HG03442 (cell line): ENCODE measurements around the gene TUFT1.
"Not testable (repeated sequence)": the region's sequence is repeated elsewhere in the genome, so short reads cannot be mapped to it uniquely, and the experiment has no call there.

Source experiments
- ATAC-seq: cut with Tn5 transposase; IDR thresholded peaks from one replicate; pipeline ENCODE4 v1.9.1; 2021; ENCODE audit warnings: mild to moderate bottlenecking, moderate library complexity; ENCODE audit not compliant: unreplicated experiment

Gene TUFT1

DNA sequence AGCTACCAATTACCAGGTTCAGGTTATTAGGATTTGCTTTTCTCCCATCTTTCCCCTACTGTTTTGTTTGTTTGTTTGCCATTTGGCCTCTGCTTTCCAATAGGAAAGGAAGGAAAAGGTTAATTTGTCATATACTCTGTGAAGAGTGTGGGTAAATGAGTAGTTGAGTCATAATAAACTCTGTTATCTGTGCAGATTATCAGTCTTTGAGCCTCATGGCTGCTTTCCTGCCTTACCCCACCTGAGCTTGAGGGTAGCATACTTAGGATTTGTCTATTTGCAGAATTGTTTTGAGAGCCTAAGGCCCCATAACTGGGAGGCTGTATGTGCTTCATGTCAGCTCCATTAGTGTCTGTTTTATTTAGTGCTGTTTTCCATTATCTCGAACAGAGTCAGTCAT is 38.8 kb downstream of the TUFT1 start:
- no peak for ATAC-seq

DNA sequence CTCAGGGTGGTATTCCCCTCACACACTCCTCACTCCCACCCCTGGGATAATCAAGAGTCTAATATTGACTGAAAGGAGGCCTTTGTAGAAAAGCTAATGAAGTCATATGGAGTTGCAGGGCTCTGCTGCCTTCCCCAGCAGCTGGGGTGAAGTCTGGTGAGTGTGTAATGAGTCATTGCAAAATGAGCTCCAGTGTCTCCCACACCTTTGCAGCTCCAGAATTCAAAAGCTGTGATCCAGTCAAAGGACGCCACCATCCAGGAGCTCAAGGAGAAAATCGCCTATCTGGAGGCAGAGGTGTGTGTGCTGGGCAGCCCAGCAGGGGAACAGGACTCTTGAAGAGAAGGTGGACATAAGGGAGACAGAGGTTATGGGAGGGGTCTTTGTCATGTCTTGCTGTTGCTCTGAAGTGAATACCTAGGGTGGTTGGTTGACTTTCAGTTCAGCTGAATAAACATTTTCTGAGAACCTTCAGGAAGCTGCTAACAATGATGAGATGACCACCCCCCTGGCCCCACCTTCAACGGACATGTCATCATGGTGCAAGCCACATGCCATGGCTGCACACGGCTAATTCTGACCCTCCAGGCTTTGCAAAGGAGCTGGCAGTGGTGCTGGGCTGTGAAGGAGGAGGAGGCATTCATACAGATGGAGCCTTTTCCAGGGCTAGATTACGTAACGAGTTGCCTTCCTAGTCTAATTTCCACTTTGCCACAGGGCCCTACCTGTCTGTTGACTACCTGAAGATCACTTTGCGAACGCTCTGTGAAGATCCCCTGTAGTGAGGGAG is 39.5 kb downstream of the TUFT1 start:
- no peak for ATAC-seq

DNA sequence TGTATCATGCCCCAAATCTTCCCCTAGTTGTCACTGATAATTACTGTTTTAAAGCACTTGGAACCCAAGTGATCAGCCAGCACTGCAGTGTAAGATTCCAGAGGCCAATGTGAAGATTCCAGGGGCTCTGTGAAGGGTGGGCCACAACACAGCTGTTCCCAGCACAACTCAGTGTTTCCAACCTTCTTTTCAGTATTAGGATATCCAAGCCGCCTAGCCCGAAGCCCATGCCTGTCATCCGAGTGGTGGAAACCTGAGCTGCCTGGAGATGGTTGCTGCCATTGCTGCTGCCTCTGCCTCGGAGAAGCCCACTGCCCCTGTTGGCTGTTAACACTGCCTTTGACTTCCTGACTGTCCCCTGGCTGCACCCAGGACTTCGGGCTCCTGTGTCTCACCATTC is 41.3 kb downstream of the TUFT1 start:
- no peak for ATAC-seq

DNA sequence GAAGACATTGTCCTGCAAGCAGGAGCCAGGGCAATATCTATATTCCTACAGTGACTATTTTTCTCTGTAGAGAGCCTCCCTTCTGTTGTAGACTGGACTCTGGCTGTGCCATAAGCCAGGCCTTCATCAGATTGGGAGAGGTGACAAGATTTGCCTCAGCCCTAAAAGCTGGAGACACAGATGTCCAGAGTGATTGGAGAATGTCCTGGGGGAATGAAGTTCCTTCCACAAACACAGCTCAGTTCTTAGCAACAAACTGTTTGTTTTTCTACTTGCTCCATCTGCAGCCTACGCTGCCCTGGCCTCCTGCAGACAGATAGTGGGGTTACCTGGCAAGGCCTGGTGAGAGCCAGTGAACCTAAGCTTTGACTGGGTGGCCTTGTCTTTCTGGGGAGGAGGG is 41.8 kb downstream of the TUFT1 start:
- ATAC-seq: no peak

GRCh38 chr1:151583796-151584195 is 43.7 kb downstream of the TUFT1 start:
- ATAC-seq: no peak

DNA sequence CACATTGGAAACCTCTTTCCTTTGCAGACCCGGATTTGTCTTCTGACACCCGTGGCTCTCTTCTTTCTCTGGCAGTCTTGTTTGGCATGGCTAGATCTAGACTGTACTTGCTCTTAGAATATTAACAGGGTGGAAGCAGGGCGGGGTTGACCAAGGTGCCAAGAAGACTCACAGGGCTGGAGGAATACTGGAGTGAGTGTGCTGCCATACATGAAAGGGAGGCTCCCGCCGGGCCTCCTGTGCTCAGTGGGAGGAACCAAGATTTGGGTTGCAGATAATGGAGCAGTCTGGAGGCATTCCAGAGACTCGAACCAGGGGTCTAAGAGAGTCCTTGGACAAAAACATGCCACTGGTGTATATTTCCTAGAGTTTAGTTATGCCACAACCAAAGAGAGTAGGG is 44.2 kb downstream of the TUFT1 start:
- ATAC-seq: no peak

- ATAC-seq: no peak
Observed at GRCh38 chr1:151584780-151585179, 44.7 kb downstream of the TUFT1 start.

DNA sequence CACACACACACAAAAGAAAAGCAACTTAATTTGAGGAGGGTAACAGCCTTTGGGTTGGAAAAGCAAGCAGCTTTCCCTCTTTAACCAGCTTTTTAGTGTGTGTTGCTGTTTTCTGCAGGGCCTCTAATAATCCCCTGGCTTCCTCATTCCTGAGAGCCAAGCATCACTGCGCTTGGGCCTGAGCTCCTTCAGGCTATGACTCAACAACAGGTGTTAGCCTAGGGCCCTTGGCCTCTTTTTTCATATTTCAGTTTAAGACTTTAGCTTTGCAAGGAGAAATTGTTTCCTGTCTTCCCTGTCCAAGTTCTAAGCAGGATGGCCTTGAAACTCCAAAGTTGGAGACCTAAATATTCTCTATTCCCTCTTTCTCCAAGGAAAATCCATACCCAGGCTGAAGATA is 45.5 kb downstream of the TUFT1 start:
- no peak for ATAC-seq

DNA sequence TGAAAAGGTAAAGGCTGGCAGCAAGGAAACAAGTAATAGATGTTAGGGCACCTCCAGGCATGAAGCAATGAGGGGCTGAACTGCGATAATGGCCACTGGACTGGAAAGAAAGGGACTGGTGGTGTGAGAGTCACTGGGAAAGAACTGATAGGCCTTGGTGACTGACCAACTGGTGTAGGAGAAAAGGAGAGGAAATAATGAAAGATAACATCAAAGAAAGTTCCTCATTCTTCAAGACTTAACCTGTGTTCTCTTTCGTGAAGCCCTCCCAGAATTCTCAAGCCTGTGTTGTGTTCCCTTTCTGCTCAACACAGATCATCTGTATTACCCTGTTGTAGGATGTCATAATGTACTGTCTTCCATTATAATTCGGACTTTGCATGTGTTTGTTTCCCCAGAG is 50.9 kb downstream of the TUFT1 start:
- ATAC-seq: no peak

GRCh38 chr1:151593730-151594129 is 53.6 kb downstream of the TUFT1 start:
- no peak for ATAC-seq

GRCh38 chr1:151594143-151594625 is 54.1 kb downstream of the TUFT1 start:
- no peak for ATAC-seq

GRCh38 chr1:151596166-151596953 is 56.3 kb downstream of the TUFT1 start:
- ATAC-seq: no peak

DNA sequence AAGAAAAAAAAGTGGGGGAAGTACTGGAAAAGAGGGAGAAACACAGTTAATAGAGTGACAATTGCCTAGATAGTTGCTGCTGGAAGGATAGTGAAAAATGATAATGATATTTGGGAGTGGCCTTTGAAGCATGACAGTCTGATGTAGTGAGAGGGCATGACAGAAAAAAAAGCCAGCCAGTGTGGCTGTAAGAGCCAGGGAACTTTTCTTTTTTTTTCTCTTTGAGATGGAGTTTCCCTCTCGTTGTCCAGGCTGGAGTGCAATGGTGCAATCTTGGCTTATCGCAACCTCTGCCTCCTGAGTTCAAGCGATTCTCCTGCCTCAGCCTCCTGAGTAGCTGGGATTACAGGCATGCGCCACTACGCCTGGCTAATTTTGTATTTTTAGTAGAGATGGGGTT is 62.4 kb downstream of the TUFT1 start:
- not testable (repeated sequence) for ATAC-seq

DNA sequence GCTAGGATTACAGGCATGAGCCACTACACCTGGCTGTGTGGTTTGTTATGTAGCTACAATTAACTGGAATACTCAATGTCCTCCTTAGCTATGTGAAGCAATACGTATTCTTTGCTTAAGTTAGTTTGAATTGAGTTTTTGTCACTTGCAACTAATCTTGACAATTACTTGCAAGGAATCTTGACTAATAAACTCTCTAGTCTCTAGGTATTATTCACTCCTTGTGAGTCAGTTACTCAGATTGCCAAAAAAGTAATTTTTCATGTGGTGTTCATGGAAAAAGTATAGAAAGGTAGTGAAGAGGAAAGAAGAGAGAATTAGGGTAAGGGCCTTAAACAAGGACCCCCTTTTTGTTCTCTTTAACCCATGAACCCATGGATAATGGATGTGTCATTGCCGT is 64.2 kb downstream of the TUFT1 start:
- ATAC-seq: no peak

DNA sequence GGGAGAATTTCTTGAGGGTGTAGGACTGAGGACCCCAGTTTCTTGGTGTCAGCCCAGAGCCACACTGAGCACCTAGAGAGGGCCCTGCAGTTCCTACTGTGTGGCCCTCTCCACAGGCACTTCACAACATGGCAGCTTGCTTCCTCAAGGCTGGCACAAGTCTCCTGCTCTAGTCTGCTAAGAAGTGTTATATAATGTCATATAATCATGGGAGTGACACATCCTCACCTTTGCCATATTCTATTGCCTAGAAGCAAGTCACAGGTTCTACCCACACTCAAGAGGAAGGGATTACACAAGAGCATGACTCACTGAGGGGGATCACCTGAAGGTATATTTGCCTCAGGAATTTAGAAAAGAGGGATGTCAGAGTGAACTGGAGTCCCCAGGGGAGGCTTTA is 66.3 kb downstream of the TUFT1 start:
- ATAC-seq: no peak

GRCh38 chr1:151606857-151607256 is 66.7 kb downstream of the TUFT1 start:
- no peak for ATAC-seq

GRCh38 chr1:151610142-151610541 is 70.0 kb downstream of the TUFT1 start:
- no peak for ATAC-seq

DNA sequence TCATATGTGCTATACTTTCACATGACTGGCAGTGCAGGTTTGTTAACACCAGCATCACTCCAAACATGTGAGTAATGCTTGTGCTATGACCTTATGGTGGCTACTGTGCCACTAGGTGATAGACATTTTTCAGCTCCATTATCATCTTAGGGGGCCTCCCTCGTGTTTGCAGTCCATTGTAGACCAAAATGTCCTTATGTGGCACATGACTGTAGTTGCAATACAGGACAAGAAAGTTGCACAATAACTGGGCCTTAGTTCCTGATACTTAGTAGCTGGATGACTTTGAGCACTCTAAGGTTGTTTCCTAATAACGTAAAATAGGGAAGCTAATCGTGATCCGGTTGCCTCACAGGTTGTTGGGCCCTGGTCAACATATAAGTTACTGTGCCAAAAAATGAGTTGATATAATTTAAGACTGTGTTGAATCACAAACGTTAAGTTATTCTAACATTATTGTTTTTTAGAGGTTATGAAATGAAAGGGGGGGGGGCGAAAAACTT is 71.2 kb downstream of the TUFT1 start:
- ATAC-seq: no peak

- peak; percentile 94 for ATAC-seq
Observed at GRCh38 chr1:151611832-151612500, 71.9 kb downstream of the TUFT1 start, which contains the start of gene SNX27. TSS of gene SNX27 (plus strand) at chr1:151612050. CDS start at chr1:151612202, 152 bp downstream.

GRCh38 chr1:151612501-151613281 is 72.6 kb downstream of the TUFT1 start:
- ATAC-seq: peak; percentile 11
